ENCODE measurements around the gene CSHL1. TPM values are rescaled to one million over a fixed set of nuclear protein-coding genes. Genes with fewer than 3 reads are reported as not detected.

Gene CSHL1
- not detected in 2 replicates for total RNA-seq (2014; rRNA removed; shearing (Covaris generic))
- not detected in 2 replicates for polyA plus RNA-seq (2015; cell fraction: cytosol; rRNA removed)
- not detected in 2 replicates for polyA plus RNA-seq (2015; cell fraction: nucleus; rRNA removed)

DNA sequence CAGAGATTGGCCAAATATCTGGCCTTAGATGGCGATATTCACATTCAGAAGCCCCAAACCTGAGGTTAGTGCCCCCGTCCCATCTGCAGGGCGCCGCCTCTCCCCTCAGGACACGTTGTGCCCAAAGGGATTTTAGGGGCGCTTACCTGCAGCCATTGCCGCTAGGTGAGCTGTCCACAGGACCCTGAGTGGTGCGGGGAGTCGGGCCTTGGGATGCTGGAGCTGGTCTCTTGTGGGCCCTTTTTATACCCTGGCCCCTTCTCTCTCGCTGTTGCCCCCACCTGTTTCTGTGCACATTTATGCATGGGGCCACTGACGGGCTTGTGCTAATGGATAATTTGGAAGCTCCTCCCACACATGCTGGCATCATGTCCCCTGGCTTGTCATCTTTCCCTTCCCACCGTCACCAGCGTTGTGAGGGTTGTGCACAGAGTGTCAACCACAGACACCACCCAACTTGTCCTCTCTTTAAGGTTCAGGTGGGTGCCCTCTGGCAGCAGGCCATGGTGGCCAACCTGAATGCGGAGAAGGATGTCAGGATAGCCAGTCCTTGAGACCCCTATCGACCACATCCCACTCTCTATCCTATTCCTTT is at the start of gene CSHL1:
TSS of gene CSHL1 (minus strand) at position 218 of the 595 bp plus-strand sequence. CDS start at position 156, 62 bp downstream.
- in situ Hi-C loops (cut with HindIII; ENCODE audit: low pct_unique_long_range_greater_than_20kb, low sequenced_read_pairs), result no loop called here
- DNase-seq (ENCODE audit: low read depth, low spot score), result no peak

DNA sequence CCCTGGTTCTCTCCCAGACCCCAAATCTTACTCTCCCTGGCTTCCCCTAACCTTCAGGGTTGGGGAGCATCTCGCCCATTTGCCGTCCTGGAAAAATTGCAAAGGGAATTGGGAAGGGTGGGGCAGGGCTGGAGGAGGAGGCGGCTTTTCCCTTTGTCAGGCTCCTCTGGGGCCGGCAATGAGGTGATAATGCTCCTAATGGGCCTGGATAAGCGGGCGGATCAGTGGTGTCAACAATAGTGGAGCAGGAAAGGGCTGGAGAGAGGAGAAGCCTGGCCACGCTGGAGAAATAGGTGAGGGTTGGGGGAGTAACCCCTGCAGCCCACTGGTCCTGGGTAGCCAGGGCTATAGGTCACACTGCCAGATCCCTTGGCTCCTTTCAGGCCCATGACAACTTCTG is 49.4 kb upstream of the CSHL1 start:
- in situ Hi-C loops (cut with HindIII; ENCODE audit: low pct_unique_long_range_greater_than_20kb, low sequenced_read_pairs), result no loop called here
- no peak for DNase-seq (ENCODE audit: low read depth, low spot score)

DNA sequence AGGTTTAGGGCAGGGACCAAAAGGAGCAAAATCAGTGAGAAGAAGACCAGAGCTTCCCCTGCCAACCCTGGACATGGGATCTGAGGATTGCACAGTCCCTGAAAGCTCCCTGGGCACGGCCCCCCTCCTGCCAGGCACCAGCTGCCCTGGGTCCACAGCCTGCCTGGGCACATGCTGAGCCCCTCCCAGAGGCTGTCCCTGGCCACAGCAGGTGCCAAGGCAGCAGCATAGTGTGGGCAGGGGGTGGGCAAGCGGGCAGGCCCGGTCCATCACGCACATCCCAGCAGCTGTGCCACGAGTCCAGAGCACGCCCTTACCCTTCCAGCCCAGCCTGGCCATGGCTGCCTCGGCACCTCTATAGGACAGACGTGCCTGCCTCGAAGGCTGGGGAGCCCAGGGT is 48.9 kb upstream of the CSHL1 start:
- in situ Hi-C loops (cut with HindIII; ENCODE audit: low pct_unique_long_range_greater_than_20kb, low sequenced_read_pairs), result no loop called here
- no peak for DNase-seq (ENCODE audit: low read depth, low spot score)

DNA sequence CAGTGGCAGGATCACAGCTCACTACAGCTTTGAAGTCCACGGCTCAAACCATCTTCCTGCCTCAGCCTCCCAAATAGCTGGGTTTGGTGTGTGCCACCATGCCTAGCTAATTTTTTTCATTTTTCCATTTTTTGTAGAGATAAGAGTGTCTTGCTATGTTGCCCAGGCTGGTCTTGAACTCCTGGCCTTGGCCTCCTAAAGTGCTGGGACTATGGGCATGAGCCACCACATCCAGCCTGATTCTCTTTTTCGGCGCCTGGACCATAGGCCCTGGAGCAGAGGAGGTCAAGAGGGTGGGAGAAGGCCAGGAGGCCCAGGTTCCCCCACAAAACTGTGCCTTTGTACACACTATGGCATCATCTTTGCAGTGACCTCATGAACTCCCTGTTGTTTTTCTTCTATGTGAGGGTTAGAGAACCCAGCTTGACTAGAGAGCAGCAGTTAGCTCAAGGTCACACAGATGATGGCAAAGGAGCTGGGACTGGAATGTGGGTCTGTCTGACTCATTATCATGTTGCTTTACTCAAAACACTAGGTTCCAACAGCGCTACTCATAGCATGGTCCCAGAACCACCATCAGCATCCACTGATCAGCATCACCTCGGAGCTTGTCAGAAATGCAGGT is 45.4 kb upstream of the CSHL1 start:
- in situ Hi-C loops (cut with HindIII; ENCODE audit: low pct_unique_long_range_greater_than_20kb, low sequenced_read_pairs), result no loop called here
- no peak for DNase-seq (ENCODE audit: low read depth, low spot score)

DNA sequence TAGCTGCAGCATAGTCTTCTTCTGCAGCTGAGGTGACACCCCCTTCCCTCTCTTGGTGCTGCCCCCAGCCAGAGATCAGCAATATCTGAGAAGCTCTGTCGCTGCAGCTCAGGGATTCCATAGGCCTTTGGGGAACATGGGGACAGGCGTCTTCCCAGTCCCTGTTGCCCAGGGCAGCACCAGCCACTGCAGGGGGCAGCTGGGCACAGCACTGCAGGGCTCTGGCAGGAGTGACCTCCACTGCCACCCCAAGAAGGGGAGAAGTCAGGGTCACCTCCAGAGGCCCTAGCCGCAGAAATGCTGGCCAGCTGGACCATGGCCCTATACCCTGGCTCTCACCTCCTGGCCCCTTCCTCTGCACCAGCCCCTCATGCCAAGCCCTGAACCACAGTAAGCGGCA is 44.7 kb upstream of the CSHL1 start:
- in situ Hi-C loops (cut with HindIII; ENCODE audit: low pct_unique_long_range_greater_than_20kb, low sequenced_read_pairs), result no loop called here
- DNase-seq (ENCODE audit: low read depth, low spot score), result no peak

DNA sequence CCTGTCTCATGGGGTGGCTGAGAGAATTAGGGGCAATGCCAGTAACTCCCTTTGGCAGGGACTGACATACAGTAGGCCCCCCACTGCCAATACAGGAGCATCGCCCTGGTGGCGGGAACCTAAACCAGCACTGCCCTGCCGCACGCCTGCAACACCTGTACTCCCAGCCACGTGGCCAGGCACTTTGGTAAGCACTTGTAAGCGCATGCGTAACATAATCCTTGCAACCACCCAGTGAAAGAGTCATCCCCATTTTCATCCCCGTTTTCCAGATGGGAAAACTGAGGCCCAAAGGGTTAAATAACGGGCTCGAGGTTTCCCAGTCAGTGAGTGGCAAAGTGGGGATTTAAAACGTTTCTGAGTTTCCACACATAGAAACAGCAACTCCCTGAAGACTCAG is 44.2 kb upstream of the CSHL1 start:
- in situ Hi-C loops (cut with HindIII; ENCODE audit: low pct_unique_long_range_greater_than_20kb, low sequenced_read_pairs), result no loop called here
- DNase-seq (ENCODE audit: low read depth, low spot score), result no peak

DNA sequence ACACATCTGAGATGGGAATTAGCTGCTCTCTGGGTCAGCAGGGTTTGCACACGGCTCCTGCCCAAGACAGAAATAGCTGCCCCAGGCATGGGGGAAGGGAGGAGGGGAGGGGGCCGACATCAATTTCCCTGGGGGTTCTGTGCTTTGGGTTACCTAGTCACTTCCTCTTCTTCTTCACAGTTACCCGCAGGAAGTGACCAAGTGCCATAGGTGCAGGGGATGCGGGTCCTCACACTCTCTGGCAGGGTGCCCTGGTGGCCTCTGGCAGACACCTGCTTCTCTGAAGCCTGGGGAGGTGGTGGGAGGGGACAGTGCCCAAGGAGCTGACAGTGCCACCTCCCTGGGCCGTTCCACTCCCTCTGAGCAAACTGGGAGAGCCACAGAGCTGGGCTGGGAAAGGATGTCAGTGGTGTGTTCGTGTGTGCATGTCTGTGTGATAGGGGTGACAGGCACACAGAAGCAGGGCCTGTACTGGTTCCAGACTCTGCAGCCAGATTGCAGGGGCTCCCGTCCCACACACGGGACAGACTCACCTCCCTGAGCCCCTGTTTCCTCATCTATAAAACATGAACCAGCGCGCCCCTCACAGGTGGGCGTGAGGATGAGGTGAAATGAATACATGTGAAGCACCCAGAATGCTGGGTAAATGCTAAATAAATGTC is 43.5 kb upstream of the CSHL1 start:
- no peak for DNase-seq (ENCODE audit: low read depth, low spot score)

DNA sequence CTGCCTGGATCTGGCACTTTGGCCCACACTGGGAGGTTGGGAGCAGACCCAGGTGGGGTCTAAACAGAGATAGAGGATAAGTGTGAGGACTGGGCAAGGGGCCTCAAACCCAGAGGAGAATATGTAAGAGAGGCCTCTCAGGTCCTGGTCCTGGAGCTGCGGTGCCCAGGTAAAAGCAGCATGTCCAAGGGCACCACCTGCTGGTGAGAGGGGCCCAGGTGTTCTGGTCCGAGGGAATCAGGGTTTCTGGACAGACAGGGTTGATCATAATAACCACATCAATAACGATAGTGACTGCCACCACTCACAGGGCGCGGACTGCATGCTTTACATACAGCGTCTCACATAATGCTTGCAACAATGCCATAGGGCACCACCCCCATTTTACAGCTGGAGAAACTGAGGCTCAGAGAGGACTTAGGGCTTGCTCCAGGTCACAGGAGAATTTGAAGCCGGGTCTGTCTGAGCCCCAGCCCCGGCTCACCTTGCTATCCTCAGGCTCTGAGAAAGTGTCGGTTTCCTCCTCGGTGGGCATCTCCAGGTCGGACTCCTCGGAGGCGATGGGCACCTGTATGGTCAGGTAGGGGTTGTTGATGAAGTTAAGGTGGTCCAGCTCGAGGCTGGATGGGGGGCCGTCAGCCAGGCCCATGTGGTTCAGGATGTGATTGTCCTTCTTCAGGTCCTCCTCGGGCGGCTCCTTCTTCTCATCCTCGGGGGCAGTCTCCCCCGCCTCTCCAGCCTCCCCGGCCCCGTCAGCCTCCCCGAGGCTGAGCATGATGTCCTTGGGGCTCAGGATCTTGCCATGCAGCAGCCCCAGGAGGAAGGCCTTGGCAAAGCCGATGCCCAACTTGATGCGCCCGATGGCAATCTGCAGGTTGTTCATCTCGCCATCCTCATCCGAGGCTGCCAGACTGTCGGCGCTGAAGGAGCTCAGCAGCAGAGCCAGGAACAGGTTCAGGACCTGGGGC is 40.2 kb upstream of the CSHL1 start:
- in situ Hi-C loops (cut with HindIII; ENCODE audit: low pct_unique_long_range_greater_than_20kb, low sequenced_read_pairs), result no loop called here
- no peak for DNase-seq (ENCODE audit: low read depth, low spot score)

More for the DNA sequence above, 43.5 kb upstream of the CSHL1 start:
- in situ Hi-C loops (cut with HindIII; ENCODE audit: low pct_unique_long_range_greater_than_20kb, low sequenced_read_pairs), result no loop called here

DNA sequence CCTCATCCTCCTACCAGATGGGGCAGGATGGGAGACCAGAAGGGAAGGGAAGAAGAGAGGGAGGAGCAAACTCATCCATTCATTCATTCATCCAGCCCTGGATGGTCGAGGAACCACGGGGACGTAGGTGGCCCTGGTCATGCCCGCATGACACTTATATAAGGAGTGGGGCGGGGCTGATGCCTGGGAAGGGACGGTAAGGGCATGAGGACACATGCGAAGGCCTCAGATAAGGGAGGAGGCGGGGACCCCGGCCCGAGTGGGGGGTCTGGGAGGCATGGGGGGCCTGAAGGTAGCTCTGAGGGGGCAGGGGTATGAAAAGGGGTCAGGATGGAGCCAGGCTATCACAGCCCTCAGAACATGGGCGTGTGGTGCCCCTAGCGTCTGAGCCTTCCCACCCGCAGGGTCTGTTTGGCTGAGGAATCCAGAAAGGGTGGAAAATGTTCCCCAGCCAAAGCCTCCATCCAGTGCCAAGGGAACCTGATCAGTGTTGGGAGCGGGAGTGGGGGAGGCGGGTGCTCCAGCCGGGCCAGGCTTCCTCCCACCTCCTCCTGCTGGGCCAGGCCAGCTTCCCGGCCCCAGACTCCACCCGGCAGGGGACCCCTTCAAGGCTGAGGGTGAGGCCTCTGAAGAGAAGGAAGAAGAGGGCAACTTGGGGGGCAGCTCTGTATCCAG is 38.7 kb upstream of the CSHL1 start:
- no peak for DNase-seq (ENCODE audit: low read depth, low spot score)
- in situ Hi-C loops (cut with HindIII; ENCODE audit: low pct_unique_long_range_greater_than_20kb, low sequenced_read_pairs), result no loop called here

DNA sequence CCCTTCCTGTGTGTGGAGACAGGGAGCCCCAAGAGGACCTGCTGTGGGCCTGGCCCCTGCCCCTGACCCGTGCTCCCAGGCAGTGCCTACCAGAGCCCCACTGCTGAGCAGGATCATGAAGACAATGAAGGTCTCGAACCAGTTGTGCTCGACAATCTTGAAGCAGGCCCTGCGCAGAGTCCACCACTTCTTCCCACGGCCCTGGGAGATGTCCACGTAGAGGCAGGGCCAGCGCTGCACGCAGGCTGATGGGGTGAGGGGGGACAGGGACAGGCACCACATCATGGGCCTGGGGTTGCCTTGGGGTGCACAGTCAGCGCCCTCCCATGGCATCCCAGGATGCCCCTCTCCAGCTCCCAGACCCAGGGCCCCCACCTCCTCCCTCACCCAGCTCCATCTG is 37.5 kb upstream of the CSHL1 start:
- DNase-seq (ENCODE audit: low read depth, low spot score), result no peak
- in situ Hi-C loops (cut with HindIII; ENCODE audit: low pct_unique_long_range_greater_than_20kb, low sequenced_read_pairs), result no loop called here

DNA sequence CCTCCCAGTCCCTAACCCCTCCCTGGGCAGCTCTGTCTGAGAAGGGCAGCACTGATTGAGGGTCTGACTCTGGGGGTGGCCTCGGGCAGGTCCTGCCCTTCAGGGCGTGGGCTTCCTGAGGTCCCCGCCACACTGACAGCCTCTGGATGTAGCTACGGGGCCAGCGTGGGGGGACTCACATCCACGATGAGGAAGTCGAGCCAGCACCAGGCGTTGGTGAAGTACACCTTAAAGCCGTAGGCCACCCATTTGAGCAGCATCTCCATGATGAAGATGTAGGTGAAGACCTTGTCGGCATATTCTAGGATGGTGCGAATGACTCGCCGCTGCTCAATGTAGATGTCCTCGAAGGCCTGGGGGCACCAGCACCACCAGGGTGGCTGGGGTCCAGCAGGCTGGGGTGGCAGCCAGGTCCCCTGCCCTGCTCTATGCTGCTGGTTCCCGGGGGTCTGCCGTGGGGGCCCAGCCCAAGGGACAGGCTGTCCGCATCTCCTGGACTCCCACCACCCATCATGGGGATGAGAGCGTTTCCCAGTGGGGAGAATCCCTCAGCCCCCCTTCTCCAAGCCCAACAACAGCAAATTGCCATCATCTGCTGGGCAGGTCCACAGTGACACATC is 36.8 kb upstream of the CSHL1 start:
- DNase-seq (ENCODE audit: low read depth, low spot score), result no peak
- in situ Hi-C loops (cut with HindIII; ENCODE audit: low pct_unique_long_range_greater_than_20kb, low sequenced_read_pairs), result no loop called here

DNA sequence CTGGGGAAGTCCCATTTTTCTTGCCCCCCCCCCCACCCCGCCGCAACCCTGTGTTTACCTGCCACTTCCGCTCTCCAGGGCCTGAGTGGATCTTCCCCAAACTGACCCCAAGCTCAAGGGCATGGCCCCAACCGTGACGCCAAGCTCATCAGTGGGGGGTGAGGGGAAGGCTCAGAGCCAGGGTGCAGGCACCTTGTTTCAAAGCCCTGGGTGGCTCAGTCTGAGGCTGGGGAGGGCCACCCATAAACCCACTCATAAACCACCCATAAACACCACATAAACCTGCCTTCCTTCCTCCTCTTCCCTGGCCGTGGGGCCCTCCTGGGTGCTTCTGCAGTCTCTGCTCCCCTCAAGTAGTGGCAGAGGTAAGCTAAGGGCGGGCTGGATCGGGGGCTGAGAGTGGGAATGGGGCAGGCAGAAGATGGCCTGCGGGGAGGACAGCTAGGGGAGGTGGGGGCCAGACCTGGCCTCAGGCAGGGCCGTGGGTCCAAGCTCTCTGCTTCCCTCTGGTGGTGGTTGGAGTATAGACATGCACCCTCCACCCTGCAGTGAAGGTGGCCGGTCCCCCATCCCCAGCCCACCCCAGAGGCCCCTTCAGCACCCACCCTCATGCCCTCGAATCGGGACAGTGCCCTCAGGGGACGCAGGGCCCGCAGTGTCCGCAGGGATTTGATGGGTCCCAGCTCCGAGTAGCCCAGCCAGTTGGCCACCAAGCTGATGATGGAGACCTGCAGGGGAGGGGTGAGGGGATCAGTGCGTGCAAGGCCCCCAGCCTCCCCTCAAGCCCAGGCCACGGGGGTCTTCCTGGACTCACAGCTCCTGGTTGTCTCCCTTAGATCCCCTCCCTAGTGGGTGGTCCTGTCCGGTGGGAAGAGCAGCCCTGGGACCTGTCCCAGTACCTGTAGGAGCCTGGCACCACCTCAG is 35.6 kb upstream of the CSHL1 start:
- peak; percentile 56 for DNase-seq (ENCODE audit: low read depth, low spot score)
- in situ Hi-C loops (cut with HindIII; ENCODE audit: low pct_unique_long_range_greater_than_20kb, low sequenced_read_pairs), result no loop called here

DNA sequence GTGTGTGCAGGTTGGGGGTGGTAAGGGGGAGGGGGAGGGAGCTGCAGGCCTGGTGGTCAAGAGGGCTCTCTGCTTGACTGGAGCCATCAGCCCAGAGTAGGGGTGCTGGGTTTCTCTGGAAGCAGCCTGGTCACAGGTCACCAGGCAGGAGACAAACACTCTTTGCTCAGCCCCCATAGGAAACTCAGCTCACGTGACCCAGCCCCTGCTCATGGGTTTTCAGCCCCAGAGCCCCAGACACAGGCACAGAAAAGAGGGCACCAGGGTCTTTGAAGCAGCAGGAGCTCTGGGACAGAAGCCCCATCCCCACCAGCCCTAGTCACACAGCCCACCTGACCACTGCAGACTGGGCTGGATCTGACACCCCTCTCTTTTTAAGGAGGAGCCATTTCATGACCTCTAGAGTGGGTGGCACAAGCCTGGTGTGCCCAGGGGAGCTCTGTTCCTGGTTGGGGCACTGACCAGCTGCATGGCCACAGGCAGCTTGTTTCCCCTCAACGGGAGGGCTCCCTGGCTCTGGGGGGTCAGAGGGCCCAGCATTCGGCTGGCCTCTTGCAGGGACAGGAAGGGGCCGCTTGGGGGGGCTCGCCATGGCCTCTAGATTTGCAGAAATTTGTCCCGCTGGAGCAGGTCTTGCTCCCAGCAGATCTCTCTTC is 34.9 kb upstream of the CSHL1 start:
- in situ Hi-C loops (cut with HindIII; ENCODE audit: low pct_unique_long_range_greater_than_20kb, low sequenced_read_pairs), result no loop called here
- no peak for DNase-seq (ENCODE audit: low read depth, low spot score)

DNA sequence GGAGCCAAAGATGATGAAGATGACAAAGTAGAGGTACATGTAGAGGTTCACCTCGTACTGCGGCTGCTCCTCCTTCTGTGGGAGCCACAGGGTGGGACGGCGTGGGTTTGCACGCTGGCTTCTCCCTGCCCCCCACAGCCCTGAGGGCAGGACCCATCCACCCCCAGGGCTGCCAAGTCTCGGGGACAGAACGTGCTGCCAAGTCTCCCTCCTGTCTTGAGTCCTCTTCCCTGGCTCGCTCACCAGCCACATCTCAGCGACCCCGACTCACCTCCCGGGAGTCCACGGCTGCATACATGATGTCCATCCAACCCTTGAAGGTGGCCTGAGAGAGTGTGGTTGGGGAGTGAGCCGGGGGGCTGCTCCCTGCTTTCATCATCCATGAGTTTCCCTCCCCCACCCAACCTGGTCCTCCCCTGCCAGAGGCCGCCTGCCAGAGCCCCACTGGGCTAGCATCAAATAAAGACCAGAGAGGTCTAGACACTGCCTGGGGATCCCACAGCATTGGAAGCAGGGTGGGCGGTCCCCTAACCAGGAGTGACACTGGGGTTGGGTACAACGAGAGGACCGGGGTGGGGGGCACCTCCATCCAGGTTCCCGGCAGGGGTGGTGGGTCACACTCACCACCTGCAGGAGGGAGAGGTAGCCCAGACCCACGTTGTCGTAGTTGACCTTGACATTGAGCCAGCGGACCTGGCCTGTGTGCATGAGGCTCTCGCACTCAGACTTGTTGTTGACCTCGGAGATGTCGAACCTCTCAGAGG is 33.9 kb upstream of the CSHL1 start:
- no peak for DNase-seq (ENCODE audit: low read depth, low spot score)
- in situ Hi-C loops (cut with HindIII; ENCODE audit: low pct_unique_long_range_greater_than_20kb, low sequenced_read_pairs), result no loop called here

DNA sequence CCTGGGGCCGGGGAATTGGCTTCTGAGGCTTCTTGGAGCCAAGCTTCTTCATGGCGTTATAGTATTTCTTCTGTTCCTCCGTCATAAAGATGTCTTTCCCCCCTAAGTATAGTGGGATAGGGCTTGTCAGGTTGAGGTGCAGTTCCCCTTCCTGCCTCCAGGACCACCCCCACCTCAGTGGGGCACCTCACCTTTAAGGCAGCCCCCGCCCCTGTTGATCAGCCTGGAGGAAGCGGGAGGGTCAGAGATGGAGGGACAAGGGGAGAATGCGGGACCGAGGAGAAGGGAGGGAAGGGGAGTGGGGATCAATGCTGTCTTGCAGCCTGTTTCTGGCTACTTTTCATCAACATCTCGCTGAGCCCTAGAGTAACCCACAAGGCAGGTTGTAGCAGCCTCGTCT is 32.7 kb upstream of the CSHL1 start:
- in situ Hi-C loops (cut with HindIII; ENCODE audit: low pct_unique_long_range_greater_than_20kb, low sequenced_read_pairs), result no loop called here
- no peak for DNase-seq (ENCODE audit: low read depth, low spot score)

Data from SK-MEL-5 (cell line).